HG03521 (cell line): Measurements from ENCODE around the gene DCUN1D1.
A peak's percentile ranks its signal among the peaks of the same experiment; 100 is the strongest.
"Not testable (repeated sequence)": the region's sequence is repeated elsewhere in the genome, so short reads cannot be mapped to it uniquely, and the experiment has no call there.

Source experiments
- ATAC-seq: cut with Tn5 transposase; IDR thresholded peaks from one replicate; pipeline ENCODE4 v1.9.1; 2021; ENCODE audit warnings: mild to moderate bottlenecking, moderate library complexity; ENCODE audit not compliant: unreplicated experiment

The DCUN1D1 gene

DNA sequence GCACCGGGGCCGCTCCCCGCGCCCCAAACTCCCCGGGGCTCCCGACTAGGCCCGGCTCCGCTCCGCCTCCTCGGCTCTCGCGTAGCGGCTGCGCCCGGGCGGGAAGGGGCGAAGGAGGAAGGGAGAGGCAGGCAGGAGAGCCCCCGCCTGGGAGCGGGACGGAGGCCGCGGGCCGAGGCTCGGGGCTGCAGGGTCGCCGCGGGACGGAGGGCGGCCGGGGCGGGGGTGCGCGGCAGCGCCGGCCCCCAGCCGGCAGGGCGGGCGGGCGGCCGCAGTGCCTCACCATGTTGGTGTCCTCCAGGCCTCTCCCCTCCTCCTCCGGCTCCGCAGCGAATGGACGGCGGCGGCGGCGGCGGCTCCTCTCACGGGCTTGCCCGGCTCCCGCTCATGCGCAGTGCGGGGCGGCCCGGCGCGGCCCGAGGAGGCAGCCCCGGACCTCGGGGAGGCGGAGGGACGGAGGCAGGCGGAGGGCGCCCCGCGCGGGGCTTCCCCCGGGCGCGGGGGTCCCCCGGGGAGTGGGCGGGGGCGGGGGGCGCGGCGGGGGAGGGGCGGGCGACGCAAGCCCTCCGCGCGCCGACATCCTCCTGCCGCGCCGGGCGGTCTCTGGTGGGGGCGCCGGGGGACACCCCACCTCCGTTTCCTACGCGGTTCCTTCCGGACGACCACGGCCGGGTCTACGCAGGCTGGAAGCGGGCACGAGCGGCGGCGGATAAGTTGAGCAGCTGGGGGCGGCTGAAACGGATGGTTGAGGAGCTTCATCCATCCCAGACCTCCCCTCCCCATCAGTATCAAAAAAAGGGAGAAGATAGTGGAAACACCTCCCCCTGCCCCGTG is at the start of gene DCUN1D1:
Gene DCUN1D1 (minus strand): TSS at position 335 of the 834 bp plus-strand sequence. CDS start 49 bp downstream, at position 286.
- ATAC-seq: peak; percentile 95

DNA sequence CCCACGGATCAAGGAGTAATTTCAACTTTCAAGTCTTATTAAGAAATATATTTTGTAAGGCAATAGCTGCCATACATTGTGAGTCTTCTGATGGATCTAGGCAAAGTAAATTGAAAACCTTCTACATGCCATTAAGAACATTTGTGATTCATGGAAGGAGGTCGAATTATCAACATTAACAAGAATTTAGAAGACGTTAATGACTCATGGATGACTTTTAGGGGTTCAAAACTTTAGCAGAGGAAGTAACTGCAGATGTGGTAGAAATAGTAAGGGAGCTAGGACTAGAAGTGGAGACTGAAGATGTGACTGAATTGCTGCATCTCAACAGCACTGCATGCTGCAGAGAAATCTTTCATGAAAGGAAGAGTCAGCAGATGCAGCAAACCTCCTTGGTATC is 48.1 kb upstream of the DCUN1D1 start:
- no peak for ATAC-seq

DNA sequence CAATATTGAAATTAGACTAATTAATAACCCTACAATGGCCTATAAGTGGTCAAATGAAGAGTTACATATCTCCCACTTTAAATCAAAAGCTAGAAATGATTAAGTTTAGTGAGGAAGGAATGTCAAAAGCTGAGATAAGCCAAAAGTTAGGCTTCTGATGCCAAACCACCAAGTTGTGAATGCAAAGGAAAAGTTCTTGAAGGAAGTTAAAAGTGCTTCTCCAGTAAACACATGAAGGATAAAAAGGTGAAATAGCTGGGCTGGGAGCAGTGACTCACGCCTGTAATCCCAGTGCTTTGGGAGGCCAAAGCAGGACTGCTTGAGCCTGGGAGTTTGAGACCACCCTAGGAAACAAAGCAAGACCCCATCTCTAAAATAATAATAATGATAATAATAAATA is 46.9 kb upstream of the DCUN1D1 start:
- ATAC-seq: no peak

GRCh38 chr3:183022936-183023516 is 42.7 kb upstream of the DCUN1D1 start:
- ATAC-seq: no peak

- no peak for ATAC-seq
These were observed 38.3 kb upstream of the DCUN1D1 start for GRCh38 chr3:183018421-183019192.

DNA sequence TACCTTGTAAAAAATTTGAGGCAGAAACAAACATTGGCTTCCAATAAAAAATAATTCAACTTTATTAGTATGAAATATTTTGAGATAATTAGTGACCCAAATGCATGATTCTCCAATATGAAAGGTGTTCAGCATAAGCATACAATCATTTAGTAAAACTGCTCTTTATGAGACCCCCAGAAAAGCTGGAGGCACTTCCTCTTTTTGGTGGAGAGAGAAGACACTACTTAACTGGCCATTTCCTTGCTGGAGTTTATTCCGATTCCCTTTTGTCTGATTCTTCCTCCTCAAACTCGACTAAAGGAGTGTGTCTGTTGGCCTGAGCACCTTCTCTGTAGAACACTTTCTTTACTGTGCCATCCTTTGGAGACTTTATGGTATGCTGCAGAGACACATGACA is 34.8 kb upstream of the DCUN1D1 start:
- no peak for ATAC-seq

DNA sequence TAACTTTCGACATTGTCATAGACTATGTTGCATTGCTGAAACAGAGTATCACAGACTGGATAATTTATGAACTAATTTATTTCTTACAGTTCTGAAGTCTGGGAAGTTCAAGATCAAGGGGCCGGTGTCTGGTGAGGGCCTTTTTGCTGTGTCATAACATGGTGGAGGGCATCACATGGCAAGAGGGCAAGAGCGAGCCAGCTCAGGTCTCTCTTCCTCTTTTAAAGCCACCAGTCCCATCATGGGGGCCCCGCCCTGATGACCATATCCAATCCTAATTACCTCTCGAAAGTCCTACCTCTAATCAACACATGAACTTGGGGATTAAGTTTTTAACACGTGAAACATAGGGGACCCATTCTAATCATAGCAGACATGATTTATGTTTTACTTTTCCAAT is 33.5 kb upstream of the DCUN1D1 start:
- ATAC-seq: no peak

DNA sequence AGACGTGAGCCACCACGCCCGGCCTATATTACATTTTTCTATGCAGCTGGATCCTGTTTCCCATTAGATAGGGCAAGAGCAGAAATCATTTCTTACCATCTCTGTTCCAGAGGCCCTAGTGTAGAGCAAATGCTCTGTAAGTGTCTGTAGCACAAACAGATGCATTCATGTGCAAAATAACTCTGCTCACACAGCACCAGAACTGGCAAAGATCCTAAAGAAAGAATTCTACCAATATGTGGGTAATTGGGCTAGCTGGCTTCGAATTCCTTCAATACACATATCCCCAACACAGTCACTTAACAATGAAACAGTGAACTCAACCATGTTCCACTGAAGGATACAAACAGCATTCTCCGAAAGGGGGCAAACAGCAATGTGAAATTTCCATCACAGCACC is 32.7 kb upstream of the DCUN1D1 start:
- no peak for ATAC-seq

- no peak for ATAC-seq
These were observed 28.5 kb upstream of the DCUN1D1 start for GRCh38 chr3:183008800-183009199.

DNA sequence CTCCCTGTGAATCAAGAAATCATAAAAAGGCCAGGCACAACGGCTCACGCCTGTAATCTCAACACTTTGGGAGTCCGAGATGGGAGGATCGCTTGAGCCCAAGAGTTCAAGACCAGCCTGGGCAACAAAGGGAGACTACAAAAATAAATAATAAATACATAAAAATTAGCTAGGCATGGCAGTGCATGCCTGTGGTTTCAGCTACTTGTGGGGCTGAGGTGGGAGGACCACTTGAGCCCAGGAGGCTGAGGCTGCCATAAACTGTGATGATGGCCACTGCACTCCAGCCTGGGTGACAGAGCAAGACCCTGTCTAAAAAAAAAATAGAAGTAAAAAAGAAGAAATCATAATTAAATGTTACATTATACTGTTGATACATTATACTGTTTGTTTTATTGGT is 28.0 kb upstream of the DCUN1D1 start:
- ATAC-seq: no peak

- ATAC-seq: no peak
These were observed 26.2 kb upstream of the DCUN1D1 start for GRCh38 chr3:183006396-183007002.

GRCh38 chr3:182999767-183000166 is 19.4 kb upstream of the DCUN1D1 start:
- no peak for ATAC-seq

DNA sequence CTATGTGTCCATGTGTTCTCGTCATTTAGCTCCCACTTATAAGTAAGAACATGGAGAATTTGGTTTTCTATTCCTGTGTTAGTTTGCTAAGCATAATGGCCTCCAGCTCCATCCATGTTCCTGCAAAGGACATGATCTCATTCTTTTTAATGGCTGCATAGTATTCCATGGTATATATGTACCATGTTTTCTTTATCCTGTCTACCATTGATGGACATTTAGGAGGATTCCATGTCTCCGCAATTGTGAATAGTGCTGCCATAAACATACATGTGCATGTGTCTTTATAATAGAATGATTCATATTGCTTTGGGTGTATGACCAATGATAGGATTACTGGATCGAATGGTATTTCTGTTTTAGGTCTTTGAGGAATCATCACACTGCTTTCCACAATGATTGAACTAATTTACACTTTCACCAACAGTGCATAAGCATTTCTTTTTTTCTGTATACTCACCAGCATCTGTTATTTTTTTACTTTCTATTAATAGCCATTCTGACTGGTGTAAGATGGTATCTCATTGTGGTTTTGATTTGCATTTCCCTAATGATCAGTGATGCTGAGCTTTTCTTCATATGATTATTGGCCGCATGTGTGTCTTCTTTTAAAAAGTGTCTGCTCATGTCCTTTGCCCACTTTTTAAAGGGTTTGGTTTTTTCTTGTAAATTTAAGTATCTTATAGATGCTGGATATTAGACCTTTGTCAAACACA is 13.3 kb upstream of the DCUN1D1 start:
- not testable (repeated sequence) for ATAC-seq

- no peak for ATAC-seq
These were observed 9.2 kb upstream of the DCUN1D1 start for GRCh38 chr3:182989566-182989965.

DNA sequence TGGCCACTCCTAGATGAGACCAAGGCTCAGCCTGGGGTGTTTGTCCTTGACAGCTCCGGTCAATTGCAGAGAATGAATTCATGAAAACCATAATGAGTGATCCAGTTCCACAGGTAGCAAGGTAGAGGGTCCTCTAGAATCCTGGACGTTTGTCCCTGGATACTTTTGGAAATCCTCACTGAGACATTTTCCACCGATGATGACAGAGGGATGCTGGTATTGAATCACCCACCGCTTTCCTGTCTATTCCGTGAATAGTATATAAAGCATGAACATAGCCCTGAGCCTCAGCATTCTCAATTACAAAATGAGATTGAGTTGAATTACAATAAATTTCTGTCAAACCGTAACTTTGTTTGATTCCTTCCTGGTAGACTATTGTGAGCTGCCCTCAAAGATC is 5.7 kb upstream of the DCUN1D1 start:
- no peak for ATAC-seq

DNA sequence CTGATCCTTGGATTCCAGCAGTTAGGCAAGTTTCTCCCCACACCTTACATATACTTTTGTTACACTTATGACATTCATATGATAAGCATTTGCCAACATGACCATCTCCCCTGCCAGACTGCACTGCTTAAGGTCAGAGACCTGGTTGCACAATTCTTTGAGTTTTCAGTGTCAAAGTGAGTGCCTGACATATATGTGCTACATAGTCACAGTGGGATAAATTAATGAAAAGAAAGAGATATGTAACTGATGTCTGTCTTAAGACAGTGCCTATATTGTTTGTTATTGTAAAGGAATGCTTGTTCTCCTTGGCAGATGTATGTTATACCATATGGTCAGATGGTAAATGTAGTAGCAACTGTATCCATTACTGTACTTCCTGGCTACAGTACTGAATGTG is 3.5 kb upstream of the DCUN1D1 start:
- ATAC-seq: no peak

DNA sequence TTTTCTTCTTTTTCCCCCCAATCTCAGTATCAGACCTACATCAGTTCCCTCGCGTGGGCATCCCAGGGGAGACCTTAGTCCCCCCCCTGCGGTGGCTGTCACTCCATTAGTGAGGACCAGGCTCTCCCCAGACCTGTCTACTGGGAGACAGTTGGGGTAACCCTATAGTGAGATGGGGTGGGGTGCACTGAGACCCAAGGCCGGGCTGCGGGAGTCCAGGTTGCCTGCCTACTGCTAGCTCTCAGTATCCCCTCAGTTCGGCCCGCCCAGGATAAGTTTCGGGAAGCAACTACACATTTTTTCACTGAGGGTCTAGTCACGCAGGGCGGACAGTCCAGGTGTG is 671 bp upstream of the DCUN1D1 start:
- ATAC-seq: no peak

DNA sequence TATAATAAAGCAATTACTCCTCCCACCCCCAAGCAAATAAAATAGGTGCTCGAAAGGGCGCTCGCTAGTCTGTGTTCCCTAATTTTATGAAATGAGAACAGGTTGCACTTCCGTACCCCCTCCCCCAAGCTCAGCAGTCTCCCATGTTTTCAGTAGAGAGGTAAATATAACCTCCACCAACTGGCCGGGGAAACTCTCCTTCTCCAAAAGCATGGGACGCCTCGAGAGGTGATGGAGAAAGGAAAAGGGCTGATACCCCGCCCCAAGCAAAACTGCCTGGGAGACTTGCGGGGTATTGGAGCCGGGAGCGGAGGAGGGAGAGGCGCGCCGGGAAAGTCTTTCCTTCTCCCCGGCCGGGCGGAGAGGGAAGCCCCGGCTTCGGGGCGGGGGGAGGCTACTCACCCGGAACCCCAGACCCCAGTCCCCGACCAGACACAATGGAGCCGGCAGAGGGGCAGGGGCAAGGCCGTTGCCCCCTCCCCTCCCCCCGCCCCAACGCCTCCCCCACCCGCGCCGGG is 605 bp downstream of the DCUN1D1 start:
- peak; percentile 7 for ATAC-seq

DNA sequence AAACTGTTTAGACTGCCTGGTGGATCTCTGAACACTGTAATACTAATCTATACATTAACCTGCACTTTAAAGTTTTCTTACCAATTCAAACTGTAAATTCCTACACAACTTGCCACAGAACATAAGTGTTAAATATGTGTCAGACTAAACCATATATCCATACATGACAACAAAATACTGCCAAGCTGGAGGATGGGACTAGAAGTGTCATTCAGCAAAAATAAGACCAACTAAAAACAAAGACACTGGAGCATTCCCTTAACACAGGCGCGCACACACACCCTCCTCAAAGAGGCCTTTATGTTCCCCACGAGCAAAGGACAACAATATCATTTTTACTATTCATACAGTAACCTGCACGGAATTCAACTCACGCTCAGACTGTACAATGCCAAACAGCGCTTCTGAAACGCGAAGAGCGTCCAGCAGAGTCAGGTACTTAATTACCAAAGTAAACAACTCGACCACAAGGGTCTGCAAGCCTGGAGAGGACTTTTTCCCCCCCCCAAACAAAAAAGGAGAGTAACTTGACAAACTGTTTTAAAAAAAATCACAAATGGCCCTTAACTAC is 1.1 kb downstream of the DCUN1D1 start:
- ATAC-seq: no peak

- ATAC-seq: no peak
These were observed 2.0 kb downstream of the DCUN1D1 start for GRCh38 chr3:182978387-182978786.
